Body of pancreas (tissue), 4 donors: ENCODE data around the gene ZBTB33. TPM values are rescaled to one million over a fixed set of nuclear protein-coding genes. Genes with fewer than 3 reads are reported as not detected.

Source experiments
- ATAC-seq: fragments of 150-250 bp; one replicate; pipeline ENCODE4 v1.9.1; 2016
- DNase-seq, 4 donors: peaks; one replicate each; pipeline ENCODE4 v3.0.0-alpha.2; 2019
- H3K27ac ChIP-seq, 4 donors: fragments of 200-600 bp; sonication (generic); 1 replicate in 3 of 4; 2 replicates in 1 of 4; pipeline versions ENCODE4 v1.5.1 to v1.6.1; 2016 to 2019; ENCODE audit warnings: mild to moderate bottlenecking in 1 of 4, mixed read lengths in 1 of 4, moderate library complexity in 1 of 4
- H3K27me3 ChIP-seq, 2 donors: fragments of 200-600 bp; sonication (generic); one replicate each; pipeline ENCODE4 v1.6.0; 2016; ENCODE audit warnings: mild to moderate bottlenecking in 1 of 2
- H3K36me3 ChIP-seq, 2 donors: fragments of 200-600 bp; sonication (generic); replicated peaks in 1 of 2; 2 replicates each; pipeline ENCODE4 v1.5.1; 2016; ENCODE audit warnings: low read depth in 2 of 2; ENCODE audit not compliant: insufficient read depth in 1 of 2
- H3K4me1 ChIP-seq: fragments of 200-600 bp; sonication (generic); one replicate; pipeline ENCODE4 v1.6.0; 2016
- H3K4me3 ChIP-seq, 2 donors: fragments of 200-600 bp; sonication (generic); 1 replicate in 1 of 2; 2 replicates in 1 of 2; pipeline ENCODE4 v1.5.1; 2016 to 2019
- H3K9me3 ChIP-seq, 3 donors: fragments of 200-600 bp; sonication (generic); 1 replicate in 2 of 3; 2 replicates in 1 of 3; pipeline ENCODE4 v1.5.1; 2016
- POLR2A ChIP-seq, 3 donors: fragments of 450-650 bp; IDR thresholded peaks; one replicate each; pipeline ENCODE4 v1.6.1; 2016; ENCODE audit warnings: antibody characterized with exemption in 3 of 3, mild to moderate bottlenecking in 2 of 3
- WGBS, 2 donors: methylation state at CpG; one replicate each; pipeline ENCODE4 v1.1.5; 2017; 5-methylcytosine and 5-hydroxymethylcytosine counted together
- intact Hi-C: fragments of 100-400 bp; cut with DNase I; formaldehyde crosslinking; loops from one replicate; pipeline ENCODE4 v1.15.1; 2023
- total RNA-seq, 2 donors: library from RNA; depleted of rRNA; stranded (reverse); fragments of >200 nt; gene quantifications; one replicate each; pipeline ENCODE4 v1.1.0, GENCODE V29; 2016
- TF ChIP-seq, protein P1 (sequence below), 7 experiments: fragments of 450-650 bp in 4 of 7; fragments of 200-600 bp in 3 of 7; sonication (generic) in 3 of 7; IDR thresholded peaks; one replicate each; pipeline ENCODE4 v1.5.1; 2016 to 2019; ENCODE audit warnings: antibody characterized with exemption in 7 of 7

Gene ZBTB33
- total RNA-seq, 2 donors from 2014 or later, result 6.9 to 9.6 TPM

DNA sequence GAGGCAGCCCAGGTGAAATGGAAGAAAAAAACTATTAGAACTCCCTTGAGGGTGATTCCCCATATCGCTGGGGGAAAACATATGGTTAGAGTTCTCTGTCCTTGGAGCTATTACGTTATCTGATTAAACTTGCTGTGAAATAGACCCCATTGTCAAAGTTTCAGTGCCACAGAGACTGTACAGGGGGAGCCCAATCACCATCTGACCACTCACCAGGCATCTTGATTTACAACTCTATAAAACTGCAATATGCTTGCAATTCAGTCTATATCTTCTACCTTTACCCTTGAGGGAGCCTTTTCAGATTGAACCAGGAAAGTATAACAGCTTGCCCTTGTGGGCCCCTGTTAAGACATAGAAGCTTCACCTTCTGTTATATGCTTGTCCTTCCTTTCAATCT, 42.4 kb downstream of the ZBTB33 start:
- Histone ChIP-seq H3K9me3 (no peaks in the 10 kb centered on the region), H3K27ac (no peak overlapping the region), H3K4me3 (no peak overlapping the region), H3K4me1 (peaks cover 4% of the 10 kb centered on the region), H3K27me3 (no peaks in the 10 kb centered on the region), H3K36me3 (no peaks in the 10 kb centered on the region)
- no peak for ATAC-seq
- intact Hi-C loops, result no loop called here
- no peak for TF ChIP-seq POLR2A (IDR thresholded peaks at IDR 0.05)
- TF ChIP-seq, protein P1, sequence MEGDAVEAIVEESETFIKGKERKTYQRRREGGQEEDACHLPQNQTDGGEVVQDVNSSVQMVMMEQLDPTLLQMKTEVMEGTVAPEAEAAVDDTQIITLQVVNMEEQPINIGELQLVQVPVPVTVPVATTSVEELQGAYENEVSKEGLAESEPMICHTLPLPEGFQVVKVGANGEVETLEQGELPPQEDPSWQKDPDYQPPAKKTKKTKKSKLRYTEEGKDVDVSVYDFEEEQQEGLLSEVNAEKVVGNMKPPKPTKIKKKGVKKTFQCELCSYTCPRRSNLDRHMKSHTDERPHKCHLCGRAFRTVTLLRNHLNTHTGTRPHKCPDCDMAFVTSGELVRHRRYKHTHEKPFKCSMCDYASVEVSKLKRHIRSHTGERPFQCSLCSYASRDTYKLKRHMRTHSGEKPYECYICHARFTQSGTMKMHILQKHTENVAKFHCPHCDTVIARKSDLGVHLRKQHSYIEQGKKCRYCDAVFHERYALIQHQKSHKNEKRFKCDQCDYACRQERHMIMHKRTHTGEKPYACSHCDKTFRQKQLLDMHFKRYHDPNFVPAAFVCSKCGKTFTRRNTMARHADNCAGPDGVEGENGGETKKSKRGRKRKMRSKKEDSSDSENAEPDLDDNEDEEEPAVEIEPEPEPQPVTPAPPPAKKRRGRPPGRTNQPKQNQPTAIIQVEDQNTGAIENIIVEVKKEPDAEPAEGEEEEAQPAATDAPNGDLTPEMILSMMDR (IDR thresholded peaks at IDR 0.05), result no peak
- no peak for DNase-seq
- WGBS, 2 donors, result 32 to 35% methylated on average over 2 of the region's 2 CpGs

DNA sequence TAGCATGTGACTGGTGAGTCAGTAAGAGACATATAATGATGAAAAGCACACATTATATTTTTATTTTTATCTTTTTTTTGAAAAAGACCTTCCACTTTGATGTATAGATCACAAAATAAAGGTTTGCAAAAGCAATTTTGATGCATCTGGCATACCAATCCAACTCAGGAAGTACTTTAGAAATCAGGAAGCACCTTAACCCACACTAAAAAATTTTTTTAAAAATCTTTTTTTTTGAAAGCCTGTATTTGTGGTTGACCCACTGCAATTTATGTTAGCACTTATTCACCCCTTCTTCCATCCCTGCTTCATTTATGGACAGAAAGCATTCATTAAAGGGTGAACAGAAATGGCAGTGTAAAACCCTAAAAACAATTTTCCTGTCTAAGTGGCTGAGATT, 44.0 kb downstream of the ZBTB33 start:
- no peak for DNase-seq
- H3K27me3 ChIP-seq, result no peaks in the 10 kb centered on the region
- H3K4me1 ChIP-seq, result peaks cover 6% of the 10 kb centered on the region
- H3K9me3 ChIP-seq, result no peaks in the 10 kb centered on the region
- no peaks in the 10 kb centered on the region for H3K36me3 ChIP-seq
- no peak for TF ChIP-seq POLR2A (IDR thresholded peaks at IDR 0.05)
- TF ChIP-seq, protein P1 (IDR thresholded peaks at IDR 0.05), result no peak
- no peak overlapping the region for H3K27ac ChIP-seq
- intact Hi-C loops, result no loop called here
- no peak for ATAC-seq
- H3K4me3 ChIP-seq, result no peak overlapping the region

DNA sequence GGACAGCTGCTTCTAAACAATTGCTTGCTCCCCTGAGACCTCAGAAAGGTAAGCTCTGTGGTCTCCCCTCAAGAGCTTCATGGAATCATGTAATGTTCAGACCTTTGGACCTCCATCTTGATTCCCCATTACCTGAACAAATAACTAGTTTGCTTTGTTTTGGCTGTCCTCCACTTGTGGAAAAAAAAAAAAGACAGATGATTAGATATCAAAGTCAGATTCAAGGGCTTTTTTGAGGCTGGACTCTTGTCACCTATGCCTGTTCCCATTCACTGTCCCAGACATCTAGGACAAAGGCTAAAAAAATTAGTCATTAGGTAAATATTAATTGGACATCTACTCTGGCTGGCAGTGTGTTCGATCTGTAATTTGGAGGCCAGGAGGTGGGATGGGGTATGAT, 47.3 kb downstream of the ZBTB33 start:
- 21 to 42% methylated on average over 1 of the region's 1 CpG for WGBS, 2 donors
- DNase-seq, result no peak

DNA sequence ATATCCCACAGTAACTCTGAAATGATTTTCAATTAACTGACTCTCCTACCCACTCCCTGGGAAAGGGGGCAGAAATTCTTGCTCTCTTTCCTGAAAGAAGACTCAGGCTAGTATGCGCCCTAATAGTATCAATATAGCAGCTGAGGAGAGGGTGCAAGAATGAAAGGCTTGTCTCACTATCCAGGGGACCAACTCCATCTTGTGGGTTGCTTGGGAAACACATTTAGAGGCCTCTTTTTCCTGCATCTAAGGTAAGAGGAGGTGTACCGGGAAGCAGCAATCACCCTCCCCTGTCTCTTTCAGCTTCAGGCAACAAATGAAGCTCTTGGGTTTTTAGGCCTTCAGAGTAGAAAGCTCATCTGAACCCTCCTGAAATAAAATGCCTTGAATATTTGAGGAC, 49.3 kb downstream of the ZBTB33 start:
- peaks cover 6% of the 10 kb centered on the region for H3K4me1 ChIP-seq
- intact Hi-C loops, result no loop called here
- no peak for ATAC-seq
- H3K27me3 ChIP-seq, result no peaks in the 10 kb centered on the region
- TF ChIP-seq, protein P1 (IDR thresholded peaks at IDR 0.05), result no peak
- no peak for TF ChIP-seq POLR2A (IDR thresholded peaks at IDR 0.05)
- WGBS, 2 donors, result 62 to 63% methylated on average over 2 of the region's 2 CpGs
- DNase-seq, result no peak
- H3K27ac ChIP-seq, result no peak overlapping the region
- H3K9me3 ChIP-seq, result no peaks in the 10 kb centered on the region
- no peak overlapping the region for H3K4me3 ChIP-seq
- no peaks in the 10 kb centered on the region for H3K36me3 ChIP-seq

More for the DNA sequence above, 47.3 kb downstream of the ZBTB33 start:
- Histone ChIP-seq H3K27ac (no peak overlapping the region), H3K4me1 (peaks cover 6% of the 10 kb centered on the region), H3K36me3 (no peaks in the 10 kb centered on the region), H3K27me3 (no peaks in the 10 kb centered on the region), H3K9me3 (no peaks in the 10 kb centered on the region), H3K4me3 (no peak overlapping the region)
- ATAC-seq, result no peak
- TF ChIP-seq, protein P1 (IDR thresholded peaks at IDR 0.05), result no peak
- TF ChIP-seq POLR2A (IDR thresholded peaks at IDR 0.05), result no peak
- intact Hi-C loops, result no loop called here

DNA sequence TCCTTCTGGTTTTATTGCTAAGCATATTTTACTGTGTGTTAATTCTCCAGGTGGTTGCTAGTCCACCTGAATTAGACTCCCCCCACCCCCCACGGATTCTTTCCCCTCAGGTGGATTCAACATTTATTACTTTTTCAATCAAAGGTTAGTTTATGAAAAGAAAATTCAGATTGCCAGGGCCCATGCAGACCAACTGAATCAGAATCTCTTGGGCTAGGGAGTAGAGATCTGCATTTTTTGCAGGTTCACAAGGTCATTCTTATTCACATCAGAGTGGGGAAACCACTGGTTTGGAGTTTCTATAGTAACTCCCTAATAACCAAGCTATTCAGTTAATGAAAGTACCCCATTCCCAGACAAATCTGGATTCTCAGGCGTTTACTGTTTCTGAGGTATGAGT, 50.9 kb downstream of the ZBTB33 start:
- ATAC-seq (no peak), DNase-seq (no peak)
- intact Hi-C loops, result no loop called here
- WGBS, 2 donors, result 29 to 32% methylated on average over 2 of the region's 2 CpGs
- Histone ChIP-seq H3K9me3 (no peaks in the 10 kb centered on the region), H3K36me3 (no peaks in the 10 kb centered on the region), H3K4me1 (peaks cover 6% of the 10 kb centered on the region), H3K27ac (no peak overlapping the region), H3K4me3 (no peak overlapping the region), H3K27me3 (no peaks in the 10 kb centered on the region)
- TF ChIP-seq POLR2A (IDR thresholded peaks at IDR 0.05), result no peak
- TF ChIP-seq, protein P1 (IDR thresholded peaks at IDR 0.05), result no peak
